ENCODE data around the gene AXIN1.

GRCh38 chr16:291539-291938 is 61.0 kb downstream of the AXIN1 start:
- TF ChIP-seq CTCF (IDR thresholded peaks at IDR 0.05) (no peak), POLR2A (IDR thresholded peaks at IDR 0.05) (no peak), POLR2AphosphoS5 (IDR thresholded peaks at IDR 0.05) (no peak), EP300 (IDR thresholded peaks at IDR 0.05) (no peak)
